Activated naive CD8-positive, alpha-beta T cell treated with anti-CD3 and anti-CD28 coated beads, Interleukin-2, amount 10 ng/mL, durations not matched to agents 7 days and 5 days (primary cell): Measurements from ENCODE around the gene PAK6. TPM values are rescaled to one million over a fixed set of nuclear protein-coding genes. Genes with fewer than 3 reads are reported as not detected.
A peak's percentile ranks its signal among the peaks of the same experiment; 100 is the strongest.

ENCODE experiments used
- ATAC-seq: fragments of 150-1000 bp; cut with Tn5 transposase; one replicate; pipeline ENCODE4 v1.10.0; 2021; ENCODE audit warnings: low read depth, moderate library complexity
- POLR2A ChIA-PET: fragments of 350-600 bp; sonication (Branson Sonifier 250); formaldehyde crosslinking; loops from one replicate; lab custom pipeline; 2021; ENCODE audit warnings: antibody characterized with exemption; lab: Charles Lee
- DNase-seq: peaks from one replicate; pipeline ENCODE4 v3.0.0; 2021
- H3K27ac Mint-ChIP-seq: one replicate; pipeline ENCODE4 v1.8.0; 2022; ENCODE audit warnings: mild to moderate bottlenecking, mixed read lengths
- H3K27me3 Mint-ChIP-seq: one replicate; pipeline ENCODE4 v1.8.0; 2022; ENCODE audit warnings: mild to moderate bottlenecking, moderate library complexity, mixed read lengths
- H3K36me3 Mint-ChIP-seq: one replicate; pipeline ENCODE4 v1.8.0; 2021; ENCODE audit warnings: mild to moderate bottlenecking, mixed read lengths
- H3K4me1 Mint-ChIP-seq: one replicate; pipeline ENCODE4 v1.8.0; 2021; ENCODE audit warnings: mixed read lengths
- H3K4me3 Mint-ChIP-seq: one replicate; pipeline ENCODE4 v1.8.0; 2022; ENCODE audit warnings: mild to moderate bottlenecking, moderate library complexity, mixed read lengths
- H3K9me3 Mint-ChIP-seq: one replicate; pipeline ENCODE4 v1.8.0; 2021; ENCODE audit warnings: mixed read lengths
- total RNA-seq, 2 experiments: library from RNA; stranded (reverse); gene quantifications; one replicate each; pipeline ENCODE4 v1.2.3, GENCODE V29; 2021

Gene PAK6
- 1 to 10 TPM in 1 of 2 experiments, under 1 TPM in 1; 0.91 to 1.3 TPM for total RNA-seq

DNA sequence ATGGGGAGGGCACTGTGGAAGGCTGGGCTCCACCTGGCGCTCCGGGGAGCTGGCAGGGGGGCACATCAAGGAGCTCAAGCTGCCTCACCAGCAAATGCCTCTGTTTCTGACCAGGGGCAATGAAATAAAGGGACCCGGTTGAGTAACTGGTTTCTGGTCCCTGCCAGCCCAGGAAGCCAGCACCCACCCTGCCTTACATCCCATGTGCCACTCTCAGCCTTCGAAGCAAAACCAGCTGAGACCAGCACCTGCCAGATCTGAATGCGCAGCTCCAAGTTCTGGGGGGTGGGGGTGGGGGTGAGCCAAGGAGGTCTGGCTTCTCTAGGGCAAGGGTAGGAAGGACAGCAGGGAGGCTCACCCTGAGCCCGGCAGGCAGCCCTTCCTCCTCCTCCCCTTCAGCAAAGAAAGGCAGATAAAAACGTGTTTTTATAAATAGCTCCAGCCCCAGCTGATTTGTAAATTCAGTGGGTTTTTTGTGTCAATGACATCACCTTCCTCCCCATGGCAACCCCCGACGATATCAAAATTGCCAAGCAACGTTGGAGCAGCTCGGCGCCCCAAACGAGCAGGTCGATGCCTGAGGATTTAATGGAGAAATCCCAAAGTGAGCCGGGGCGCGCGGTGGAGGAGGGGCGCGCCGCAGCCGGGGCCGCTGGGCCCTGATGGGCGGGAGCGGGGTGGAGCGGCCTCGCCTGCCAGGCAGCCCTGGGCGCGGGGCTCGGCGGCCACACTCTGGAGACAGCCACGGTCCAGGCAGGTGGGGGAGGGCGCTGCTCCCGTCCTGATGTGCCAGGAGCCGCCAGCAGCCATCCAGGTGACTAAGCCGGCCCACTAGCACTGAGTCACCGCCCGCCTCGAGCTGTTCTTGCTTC lies at the start of gene PAK6:
PAK6 (plus strand) TSS at position 532 of the 872 bp plus-strand sequence. CDS start 25,723 bp downstream, outside the sequence.
- peak within 1 kb of the TSS; percentile 8 for H3K4me3 Mint-ChIP-seq
- H3K27me3 Mint-ChIP-seq: peaks cover 20% of the 10 kb centered on the region
- POLR2A ChIA-PET: interaction anchor here (0.5 to 1.5 kb wide), 2 partner anchors 21 to 28 kb away, joined by 3 to 4 read pairs; no protein-coding TSS in a partner anchor
- H3K4me1 Mint-ChIP-seq: peaks cover 12% of the 10 kb centered on the region
- peak; percentile 37 for ATAC-seq
- H3K36me3 Mint-ChIP-seq: peaks cover 1% of the 10 kb centered on the region
- no peaks in the 10 kb centered on the region for H3K9me3 Mint-ChIP-seq
- no peak within 1 kb of the TSS for H3K27ac Mint-ChIP-seq
- DNase-seq: peak; percentile 34

- Mint-ChIP-seq H3K27me3 (no peaks in the 10 kb centered on the region), H3K36me3 (peaks cover 45% of the 10 kb centered on the region), H3K4me1 (peaks cover 4% of the 10 kb centered on the region), H3K9me3 (no peaks in the 10 kb centered on the region), H3K27ac (no peak overlapping the region), H3K4me3 (no peak overlapping the region)
- DNase-seq: no peak
- POLR2A ChIA-PET: no interaction called here
- ATAC-seq: no peak
Measured at GRCh38 chr15:40190591-40190990, 48.3 kb upstream of the PAK6 start.

DNA sequence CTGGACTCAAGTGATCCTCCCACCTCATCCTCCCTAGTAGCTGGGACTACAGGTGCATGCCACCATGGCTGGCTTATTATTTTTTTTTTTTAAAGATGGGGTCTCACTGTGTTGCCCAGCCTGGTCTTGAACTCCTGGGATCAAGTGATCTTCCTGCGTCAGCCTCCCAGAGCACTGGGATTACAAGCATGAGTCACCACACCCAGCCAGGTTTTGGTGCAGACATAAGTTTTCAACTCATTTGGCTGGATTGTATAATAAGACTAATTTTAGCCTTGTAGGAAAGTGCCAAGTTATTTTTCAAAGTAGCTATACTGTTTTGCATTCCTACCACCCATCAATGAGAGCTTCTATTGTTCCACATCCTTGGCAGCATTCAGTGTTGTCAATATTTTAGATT lies 45.9 kb upstream of the PAK6 start:
- POLR2A ChIA-PET: interaction anchor here (0.7 kb wide), 1 partner anchor 567 kb away, joined by 3 read pairs; no protein-coding TSS in a partner anchor
- Mint-ChIP-seq H3K27me3 (no peaks in the 10 kb centered on the region), H3K9me3 (no peaks in the 10 kb centered on the region), H3K27ac (no peak overlapping the region), H3K4me1 (peaks cover 21% of the 10 kb centered on the region), H3K4me3 (no peak overlapping the region), H3K36me3 (peaks cover 54% of the 10 kb centered on the region)
- ATAC-seq (no peak), DNase-seq (no peak)

GRCh38 chr15:40197434-40197833 lies 41.4 kb upstream of the PAK6 start:
- peak overlapping the region; percentile 60 for H3K27ac Mint-ChIP-seq
- no peaks in the 10 kb centered on the region for H3K9me3 Mint-ChIP-seq
- POLR2A ChIA-PET: interaction anchor here (1.0 to 1.3 kb wide), 3 partner anchors 15 to 158 kb away, joined by 3 to 5 read pairs (median 4); partner anchors contain the start of gene SRP14
- H3K36me3 Mint-ChIP-seq: peaks cover 54% of the 10 kb centered on the region
- peak overlapping the region; percentile 47 for H3K4me3 Mint-ChIP-seq
- DNase-seq: no peak
- peaks cover 25% of the 10 kb centered on the region for H3K4me1 Mint-ChIP-seq
- peak; percentile 77 for ATAC-seq
- H3K27me3 Mint-ChIP-seq: no peaks in the 10 kb centered on the region

DNA sequence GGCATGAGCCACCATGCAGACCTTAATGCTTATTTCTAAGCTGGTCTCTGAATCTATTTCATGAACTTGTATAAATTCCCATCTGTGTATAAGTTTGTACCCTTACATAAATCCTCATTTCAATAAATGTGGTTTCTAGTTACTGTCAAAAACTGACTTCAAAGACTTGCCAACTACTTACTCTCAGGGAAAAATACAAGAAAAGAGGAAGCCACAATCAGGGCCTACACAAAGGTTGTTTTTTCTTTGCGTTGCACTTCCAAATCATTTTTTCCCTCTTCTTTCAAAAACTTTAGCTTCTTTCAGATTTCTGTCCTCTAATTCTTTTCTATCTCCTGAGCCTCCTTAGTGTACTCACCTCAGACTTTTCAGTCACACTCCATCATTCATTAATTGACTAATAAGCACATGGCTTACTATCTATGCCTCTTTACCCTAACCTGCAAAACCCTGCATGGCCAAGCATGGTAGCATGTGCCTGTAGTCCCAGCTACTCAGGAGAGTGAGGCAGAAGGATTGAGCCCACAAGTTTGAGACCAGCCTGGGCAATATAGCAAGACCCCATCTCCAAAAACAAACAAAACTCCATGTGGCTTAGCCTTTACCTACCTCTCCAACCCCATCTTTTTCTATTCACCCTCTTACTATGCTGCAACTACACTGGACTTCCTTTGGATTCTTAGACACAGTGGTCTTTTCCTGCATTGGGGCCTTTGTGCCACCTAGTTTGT lies 40.3 kb upstream of the PAK6 start:
- Mint-ChIP-seq H3K4me3 (no peak overlapping the region), H3K4me1 (peaks cover 25% of the 10 kb centered on the region), H3K27ac (no peak overlapping the region), H3K27me3 (no peaks in the 10 kb centered on the region), H3K36me3 (peaks cover 54% of the 10 kb centered on the region), H3K9me3 (no peaks in the 10 kb centered on the region)
- POLR2A ChIA-PET: interaction anchor here (1.2 to 1.3 kb wide), 2 partner anchors 37 to 159 kb away, joined by 3 to 5 read pairs; partner anchors contain the start of gene SRP14
- DNase-seq: no peak
- ATAC-seq: no peak

DNA sequence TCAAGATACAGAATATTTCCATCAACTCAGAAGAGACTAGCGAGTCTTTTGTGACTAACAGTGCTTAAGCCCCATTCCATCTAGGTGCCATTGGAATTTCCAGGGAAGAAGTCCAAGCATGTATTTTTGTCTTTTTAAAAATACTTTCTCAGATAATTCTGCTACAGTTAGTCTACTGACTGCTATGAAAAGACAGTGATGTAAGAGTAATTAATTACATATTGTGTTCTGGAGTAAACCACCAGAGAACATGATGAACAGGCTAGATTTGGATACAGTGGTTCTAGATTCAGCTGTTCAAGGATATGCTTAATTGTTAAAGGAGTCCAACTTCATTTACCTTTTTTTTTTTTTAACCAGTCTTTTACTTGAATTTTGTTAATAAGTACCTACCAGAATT lies 34.8 kb upstream of the PAK6 start:
- DNase-seq (no peak), ATAC-seq (no peak)
- Mint-ChIP-seq H3K27me3 (no peaks in the 10 kb centered on the region), H3K4me3 (no peak overlapping the region), H3K4me1 (no peaks in the 10 kb centered on the region), H3K9me3 (no peaks in the 10 kb centered on the region), H3K27ac (no peak overlapping the region), H3K36me3 (peaks cover 28% of the 10 kb centered on the region)
- POLR2A ChIA-PET: no interaction called here

GRCh38 chr15:40217166-40217824 lies 21.6 kb upstream of the PAK6 start:
- POLR2A ChIA-PET: interaction anchor here (0.7 to 1.0 kb wide), 4 partner anchors 22 to 92 kb away, joined by 3 to 6 read pairs (median 4); partner anchors contain the start of genes PAK6 and PLCB2
- Mint-ChIP-seq H3K9me3 (no peaks in the 10 kb centered on the region), H3K4me3 (no peak overlapping the region), H3K36me3 (peaks cover 32% of the 10 kb centered on the region), H3K27ac (no peak overlapping the region), H3K4me1 (peaks cover 1% of the 10 kb centered on the region), H3K27me3 (no peaks in the 10 kb centered on the region)
- no peak for DNase-seq
- ATAC-seq: peak; percentile 78

- POLR2A ChIA-PET: no interaction called here
- Mint-ChIP-seq H3K36me3 (peaks cover 32% of the 10 kb centered on the region), H3K4me1 (peaks cover 3% of the 10 kb centered on the region), H3K27me3 (no peaks in the 10 kb centered on the region), H3K4me3 (no peak overlapping the region), H3K27ac (no peak overlapping the region), H3K9me3 (no peaks in the 10 kb centered on the region)
- ATAC-seq (no peak), DNase-seq (no peak)
Measured at GRCh38 chr15:40219801-40220200, 19.1 kb upstream of the PAK6 start.

DNA sequence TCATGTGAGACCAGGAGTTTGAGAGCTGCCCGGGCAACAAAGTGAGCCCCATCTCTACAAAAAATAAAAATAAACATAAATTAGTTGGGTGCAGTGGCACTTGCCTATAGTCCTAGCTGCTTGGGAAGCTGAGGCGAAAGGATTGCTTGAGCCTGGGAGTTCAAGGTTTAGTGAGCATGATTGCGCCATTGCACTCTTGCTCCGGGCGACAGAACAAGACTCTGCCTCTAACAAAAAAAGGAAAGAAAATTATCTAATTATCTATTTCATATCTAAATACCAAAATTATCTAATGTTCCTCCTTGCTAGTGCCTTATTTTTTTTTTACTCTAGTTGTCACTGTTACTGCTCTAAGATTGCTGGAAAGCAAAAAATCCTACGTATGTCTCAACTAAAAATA lies 16.7 kb upstream of the PAK6 start:
- H3K4me1 Mint-ChIP-seq: peaks cover 14% of the 10 kb centered on the region
- no peaks in the 10 kb centered on the region for H3K9me3 Mint-ChIP-seq
- no peak overlapping the region for H3K27ac Mint-ChIP-seq
- peaks cover 32% of the 10 kb centered on the region for H3K36me3 Mint-ChIP-seq
- ATAC-seq (no peak), DNase-seq (no peak)
- H3K4me3 Mint-ChIP-seq: no peak overlapping the region
- no peaks in the 10 kb centered on the region for H3K27me3 Mint-ChIP-seq
- POLR2A ChIA-PET: no interaction called here

GRCh38 chr15:40226736-40227135 lies 12.1 kb upstream of the PAK6 start:
- no peak for ATAC-seq
- Mint-ChIP-seq H3K4me3 (no peak overlapping the region), H3K36me3 (peaks cover 20% of the 10 kb centered on the region), H3K4me1 (peaks cover 14% of the 10 kb centered on the region), H3K9me3 (no peaks in the 10 kb centered on the region), H3K27me3 (no peaks in the 10 kb centered on the region), H3K27ac (no peak overlapping the region)
- POLR2A ChIA-PET: no interaction called here
- DNase-seq: no peak

- Mint-ChIP-seq H3K27ac (no peak overlapping the region), H3K4me1 (peaks cover 14% of the 10 kb centered on the region), H3K4me3 (no peak overlapping the region), H3K27me3 (no peaks in the 10 kb centered on the region), H3K36me3 (peaks cover 16% of the 10 kb centered on the region), H3K9me3 (no peaks in the 10 kb centered on the region)
- ATAC-seq (no peak), DNase-seq (no peak)
- POLR2A ChIA-PET: no interaction called here
Measured at GRCh38 chr15:40229316-40229715, 9.5 kb upstream of the PAK6 start.

- H3K27ac Mint-ChIP-seq: no peak overlapping the region
- peaks cover 11% of the 10 kb centered on the region for H3K36me3 Mint-ChIP-seq
- H3K4me3 Mint-ChIP-seq: no peak overlapping the region
- H3K9me3 Mint-ChIP-seq: no peaks in the 10 kb centered on the region
- ATAC-seq: no peak
- no peaks in the 10 kb centered on the region for H3K27me3 Mint-ChIP-seq
- H3K4me1 Mint-ChIP-seq: peaks cover 14% of the 10 kb centered on the region
- no peak for DNase-seq
- POLR2A ChIA-PET: no interaction called here
Measured at GRCh38 chr15:40229956-40230355, 8.9 kb upstream of the PAK6 start.

GRCh38 chr15:40232625-40233070 lies 6.2 kb upstream of the PAK6 start:
- H3K36me3 Mint-ChIP-seq: peaks cover 5% of the 10 kb centered on the region
- no peaks in the 10 kb centered on the region for H3K27me3 Mint-ChIP-seq
- POLR2A ChIA-PET: no interaction called here
- ATAC-seq (no peak), DNase-seq (no peak)
- H3K4me3 Mint-ChIP-seq: no peak overlapping the region
- H3K4me1 Mint-ChIP-seq: peaks cover 4% of the 10 kb centered on the region
- no peaks in the 10 kb centered on the region for H3K9me3 Mint-ChIP-seq
- H3K27ac Mint-ChIP-seq: no peak overlapping the region
